ENCODE results near the gene VCL.

VCL gene

GRCh38 chr10:74079028-74079935, 81.4 kb downstream of the VCL start:
- DNase-seq, result peak; percentile 79

- DNase-seq, result peak; percentile 79
These were observed 82.1 kb downstream of the VCL start for GRCh38 chr10:74079936-74080590.

GRCh38 chr10:74081192-74081803, 83.4 kb downstream of the VCL start:
- peak; percentile 51 for DNase-seq

- no peak for DNase-seq
These were observed 84.2 kb downstream of the VCL start for GRCh38 chr10:74081941-74082718.

- no peak for DNase-seq
These were observed 85.4 kb downstream of the VCL start for GRCh38 chr10:74083304-74083703.

GRCh38 chr10:74084955-74085354, 87.0 kb downstream of the VCL start:
- no peak for DNase-seq

- no peak for DNase-seq
These were observed 88.4 kb downstream of the VCL start for GRCh38 chr10:74086317-74086716.

GRCh38 chr10:74088722-74089121, 90.8 kb downstream of the VCL start:
- DNase-seq, result no peak

- DNase-seq, result no peak
These were observed 94.5 kb downstream of the VCL start for GRCh38 chr10:74092372-74092771.

GRCh38 chr10:74093530-74094164, 95.7 kb downstream of the VCL start:
- DNase-seq, result no peak

GRCh38 chr10:74094231-74094630, 96.3 kb downstream of the VCL start:
- no peak for DNase-seq

GRCh38 chr10:74096777-74097176, 98.9 kb downstream of the VCL start:
- no peak for DNase-seq

GRCh38 chr10:74097776-74098175, 99.9 kb downstream of the VCL start:
- no peak for DNase-seq

- no peak for DNase-seq
These were observed 101.5 kb downstream of the VCL start for GRCh38 chr10:74099420-74099819.

GRCh38 chr10:74099836-74100235, 101.9 kb downstream of the VCL start:
- no peak for DNase-seq

GRCh38 chr10:74103560-74104258, 105.8 kb downstream of the VCL start:
- no peak for DNase-seq

GRCh38 chr10:74104480-74104879, 106.6 kb downstream of the VCL start:
- no peak for DNase-seq

- no peak for DNase-seq
These were observed 107.1 kb downstream of the VCL start for GRCh38 chr10:74104996-74105395.

- no peak for DNase-seq
These were observed 109.5 kb downstream of the VCL start for GRCh38 chr10:74107391-74107790.

- no peak for DNase-seq
These were observed 111.5 kb downstream of the VCL start for GRCh38 chr10:74109452-74109851.

GRCh38 chr10:74110120-74110519, 112.2 kb downstream of the VCL start:
- no peak for DNase-seq

- no peak for DNase-seq
These were observed 113.9 kb downstream of the VCL start for GRCh38 chr10:74111799-74112198.

Measured in kidney glomerular epithelial cell (primary cell).